ENCODE data around the gene BDP1. TPM values are rescaled to one million over a fixed set of nuclear protein-coding genes. Genes with fewer than 3 reads are reported as not detected.
"Not testable (repeated sequence)": the region's sequence is repeated elsewhere in the genome, so short reads cannot be mapped to it uniquely, and the experiment has no call there.

The BDP1 gene
- total RNA-seq, 1 donor from 2014 or later = 37.0 TPM

DNA sequence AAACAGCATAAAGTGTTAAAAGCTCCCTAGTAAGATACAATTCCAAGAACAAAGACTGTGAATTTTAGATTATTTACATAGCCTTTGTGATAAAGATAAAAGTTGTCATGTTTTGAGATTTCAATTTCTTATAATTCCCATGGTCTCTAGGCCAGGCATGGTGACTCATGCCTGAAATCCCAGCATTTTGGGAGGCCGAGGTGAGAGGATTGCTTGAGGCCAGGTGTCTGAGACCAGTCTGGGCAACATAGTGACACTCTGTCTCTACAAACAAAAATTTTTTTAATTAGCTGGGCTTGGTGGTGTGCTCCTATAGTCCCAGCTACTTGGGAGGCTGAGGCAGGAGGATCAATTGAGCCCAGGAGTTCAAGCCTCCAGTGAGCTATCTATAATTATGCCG lies 48.1 kb downstream of the BDP1 start:
- no peaks in the 10 kb centered on the region for H3K27me3 Mint-ChIP-seq (ENCODE audit: unreplicated experiment)
- no peak overlapping the region for H3K4me3 Mint-ChIP-seq (ENCODE audit: unreplicated experiment)
- TF ChIP-seq, protein P1, sequence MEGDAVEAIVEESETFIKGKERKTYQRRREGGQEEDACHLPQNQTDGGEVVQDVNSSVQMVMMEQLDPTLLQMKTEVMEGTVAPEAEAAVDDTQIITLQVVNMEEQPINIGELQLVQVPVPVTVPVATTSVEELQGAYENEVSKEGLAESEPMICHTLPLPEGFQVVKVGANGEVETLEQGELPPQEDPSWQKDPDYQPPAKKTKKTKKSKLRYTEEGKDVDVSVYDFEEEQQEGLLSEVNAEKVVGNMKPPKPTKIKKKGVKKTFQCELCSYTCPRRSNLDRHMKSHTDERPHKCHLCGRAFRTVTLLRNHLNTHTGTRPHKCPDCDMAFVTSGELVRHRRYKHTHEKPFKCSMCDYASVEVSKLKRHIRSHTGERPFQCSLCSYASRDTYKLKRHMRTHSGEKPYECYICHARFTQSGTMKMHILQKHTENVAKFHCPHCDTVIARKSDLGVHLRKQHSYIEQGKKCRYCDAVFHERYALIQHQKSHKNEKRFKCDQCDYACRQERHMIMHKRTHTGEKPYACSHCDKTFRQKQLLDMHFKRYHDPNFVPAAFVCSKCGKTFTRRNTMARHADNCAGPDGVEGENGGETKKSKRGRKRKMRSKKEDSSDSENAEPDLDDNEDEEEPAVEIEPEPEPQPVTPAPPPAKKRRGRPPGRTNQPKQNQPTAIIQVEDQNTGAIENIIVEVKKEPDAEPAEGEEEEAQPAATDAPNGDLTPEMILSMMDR (IDR thresholded peaks at IDR 0.05; ENCODE audit: partially characterized antibody, unreplicated experiment) = no peak
- peaks cover 1% of the 10 kb centered on the region for H3K9me3 Mint-ChIP-seq (ENCODE audit: unreplicated experiment)
- no peaks in the 10 kb centered on the region for H3K36me3 Mint-ChIP-seq (ENCODE audit: unreplicated experiment)
- no peak overlapping the region for H3K27ac Mint-ChIP-seq (ENCODE audit: unreplicated experiment)
- DNase-seq = no peak
- no peaks in the 10 kb centered on the region for H3K4me1 Mint-ChIP-seq (ENCODE audit: low read depth, unreplicated experiment)

DNA sequence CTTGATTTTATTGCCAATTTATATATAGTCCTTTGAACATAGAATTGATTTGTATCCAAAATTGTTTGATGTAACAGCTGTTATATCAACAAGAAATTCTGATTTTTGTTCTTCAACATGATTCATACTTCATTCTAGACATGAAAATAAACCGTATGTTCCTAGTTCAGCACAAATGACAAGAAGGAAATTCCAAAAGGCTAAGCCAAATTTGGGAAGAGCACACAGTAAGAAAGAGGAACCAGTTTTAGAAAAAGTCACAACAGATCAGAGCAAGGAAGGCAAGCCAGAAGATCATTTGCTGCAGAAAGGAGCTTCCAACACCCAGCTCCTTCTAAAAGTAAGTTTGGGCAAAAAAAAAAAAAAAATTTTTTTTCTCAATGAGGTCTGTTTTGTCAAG lies 66.7 kb downstream of the BDP1 start:
- Mint-ChIP-seq H3K36me3 (ENCODE audit: unreplicated experiment) (peaks cover 7% of the 10 kb centered on the region), H3K27me3 (ENCODE audit: unreplicated experiment) (no peaks in the 10 kb centered on the region), H3K9me3 (ENCODE audit: unreplicated experiment) (peaks cover 3% of the 10 kb centered on the region), H3K4me1 (ENCODE audit: low read depth, unreplicated experiment) (no peaks in the 10 kb centered on the region), H3K27ac (ENCODE audit: unreplicated experiment) (no peak overlapping the region), H3K4me3 (ENCODE audit: unreplicated experiment) (no peak overlapping the region)
- TF ChIP-seq, protein P1 (IDR thresholded peaks at IDR 0.05; ENCODE audit: partially characterized antibody, unreplicated experiment) = no peak
- no peak for DNase-seq

DNA sequence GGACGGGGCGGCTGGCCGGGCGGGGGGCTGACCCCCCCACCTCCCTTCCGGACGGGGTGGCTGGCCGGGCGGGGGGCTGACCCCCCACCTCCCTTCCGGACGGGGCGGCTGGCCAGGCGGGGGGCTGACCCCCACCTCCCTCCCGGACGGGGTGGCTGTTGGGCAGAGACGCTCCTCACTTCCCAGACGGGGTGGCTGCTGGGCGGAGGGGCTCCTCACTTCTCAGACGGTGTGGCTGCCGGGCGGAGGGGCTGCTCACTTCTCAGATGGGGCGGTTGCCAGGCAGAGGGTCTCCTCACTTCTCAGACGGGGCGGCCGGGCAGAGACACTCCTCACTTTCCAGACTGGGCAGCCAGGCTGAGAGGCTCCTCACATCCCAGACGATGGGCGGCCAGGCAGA lies 70.2 kb downstream of the BDP1 start:
- peaks cover 11% of the 10 kb centered on the region for H3K36me3 Mint-ChIP-seq (ENCODE audit: unreplicated experiment)
- not testable (repeated sequence) for H3K4me3 Mint-ChIP-seq (ENCODE audit: unreplicated experiment)

DNA sequence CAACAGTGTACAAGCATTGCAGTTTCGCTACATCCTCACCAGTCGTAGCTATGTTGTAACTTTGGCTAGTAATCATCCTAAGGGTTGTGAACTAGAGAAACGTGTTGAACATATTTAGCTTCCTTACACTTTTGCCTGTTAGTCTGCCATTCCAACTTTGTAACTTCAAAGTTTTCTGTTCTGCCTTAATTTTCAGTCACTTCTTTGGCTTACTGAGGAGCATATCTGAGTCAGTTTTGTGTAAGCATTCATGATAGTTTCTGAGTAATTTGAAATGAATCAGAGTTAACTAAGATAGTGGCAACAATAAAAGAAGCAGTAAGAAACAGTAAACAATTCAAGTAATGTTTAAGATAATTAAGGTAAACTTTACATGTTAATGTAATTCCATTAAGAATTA lies 72.8 kb downstream of the BDP1 start:
- Mint-ChIP-seq H3K9me3 (ENCODE audit: unreplicated experiment) (peaks cover 6% of the 10 kb centered on the region), H3K4me1 (ENCODE audit: low read depth, unreplicated experiment) (no peaks in the 10 kb centered on the region), H3K27ac (ENCODE audit: unreplicated experiment) (no peak overlapping the region), H3K36me3 (ENCODE audit: unreplicated experiment) (peaks cover 11% of the 10 kb centered on the region), H3K4me3 (ENCODE audit: unreplicated experiment) (no peak overlapping the region), H3K27me3 (ENCODE audit: unreplicated experiment) (peaks cover 2% of the 10 kb centered on the region)
- DNase-seq = no peak
- TF ChIP-seq, protein P1 (IDR thresholded peaks at IDR 0.05; ENCODE audit: partially characterized antibody, unreplicated experiment) = no peak

More for the DNA sequence above, 70.2 kb downstream of the BDP1 start:
- H3K27ac Mint-ChIP-seq (ENCODE audit: unreplicated experiment); H3K27me3 Mint-ChIP-seq (ENCODE audit: unreplicated experiment); H3K4me1 Mint-ChIP-seq (ENCODE audit: low read depth, unreplicated experiment); H3K9me3 Mint-ChIP-seq (ENCODE audit: unreplicated experiment): not testable (repeated sequence)
- peak; percentile 17 for DNase-seq

DNA sequence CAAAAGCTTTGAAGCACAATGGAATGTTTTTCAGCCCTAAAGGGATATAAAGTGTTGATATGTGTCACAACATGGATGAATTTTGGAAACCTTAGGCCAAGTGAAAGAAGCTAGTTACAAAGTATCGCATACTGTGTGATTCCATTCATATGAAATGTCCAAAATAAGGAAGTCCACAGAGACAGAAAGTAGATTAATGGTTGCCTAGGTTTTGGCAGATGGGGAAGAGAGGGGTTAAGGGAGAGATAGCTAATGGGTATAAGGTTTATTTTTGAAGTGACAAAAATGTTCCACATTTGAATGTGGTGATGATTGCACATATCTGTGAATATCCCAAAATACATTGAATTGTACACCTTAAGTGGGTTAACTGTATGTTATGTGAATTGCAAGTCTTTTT lies 74.2 kb downstream of the BDP1 start:
- H3K4me3 Mint-ChIP-seq (ENCODE audit: unreplicated experiment) = no peak overlapping the region
- peaks cover 2% of the 10 kb centered on the region for H3K27me3 Mint-ChIP-seq (ENCODE audit: unreplicated experiment)
- no peaks in the 10 kb centered on the region for H3K4me1 Mint-ChIP-seq (ENCODE audit: low read depth, unreplicated experiment)
- peaks cover 3% of the 10 kb centered on the region for H3K9me3 Mint-ChIP-seq (ENCODE audit: unreplicated experiment)
- no peak for DNase-seq
- peaks cover 6% of the 10 kb centered on the region for H3K36me3 Mint-ChIP-seq (ENCODE audit: unreplicated experiment)
- H3K27ac Mint-ChIP-seq (ENCODE audit: unreplicated experiment) = no peak overlapping the region
- TF ChIP-seq, protein P1 (IDR thresholded peaks at IDR 0.05; ENCODE audit: partially characterized antibody, unreplicated experiment) = no peak

DNA sequence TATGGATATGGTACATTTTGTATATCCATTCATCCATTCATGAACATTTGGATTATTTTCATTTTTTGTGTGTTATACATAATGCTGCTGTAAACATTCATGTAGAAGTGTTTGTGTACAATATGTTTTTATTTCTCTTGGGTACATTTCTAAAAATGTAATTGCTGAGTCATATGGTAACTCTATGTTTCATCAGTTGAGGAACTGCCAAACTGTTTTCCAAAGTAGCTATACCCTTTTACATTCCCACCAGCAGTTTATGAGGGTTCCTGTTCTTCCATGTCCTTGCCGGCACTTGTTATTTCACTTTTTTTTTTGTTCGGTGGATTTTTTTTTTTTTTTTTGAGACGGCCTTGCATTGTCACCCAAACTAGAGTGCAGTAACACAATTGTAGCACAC lies 77.7 kb downstream of the BDP1 start:
- Mint-ChIP-seq H3K9me3 (ENCODE audit: unreplicated experiment) (peaks cover 2% of the 10 kb centered on the region), H3K4me1 (ENCODE audit: low read depth, unreplicated experiment) (no peaks in the 10 kb centered on the region), H3K27ac (ENCODE audit: unreplicated experiment) (no peak overlapping the region), H3K27me3 (ENCODE audit: unreplicated experiment) (peaks cover 2% of the 10 kb centered on the region), H3K4me3 (ENCODE audit: unreplicated experiment) (no peak overlapping the region), H3K36me3 (ENCODE audit: unreplicated experiment) (no peaks in the 10 kb centered on the region)
- DNase-seq = no peak
- TF ChIP-seq, protein P1 (IDR thresholded peaks at IDR 0.05; ENCODE audit: partially characterized antibody, unreplicated experiment) = no peak
